Ectodermal cell (in vitro differentiated cells): Measurements from ENCODE around the gene ZYX.
"Not testable (repeated sequence)": the region's sequence is repeated elsewhere in the genome, so short reads cannot be mapped to it uniquely, and the experiment has no call there.

Experiments
- H3K27ac ChIP-seq: 2 replicates; pipeline ENCODE4 v1.7.0; 2013; ENCODE audit warnings: mild to moderate bottlenecking, low read depth, low read length; ENCODE audit not compliant: insufficient read depth, poor library complexity, severe bottlenecking
- H3K27me3 ChIP-seq: 2 replicates; pipeline ENCODE4 v1.7.0; 2013; ENCODE audit warnings: mild to moderate bottlenecking, low read length; ENCODE audit not compliant: insufficient read depth, control insufficient read depth, poor library complexity, severe bottlenecking
- H3K36me3 ChIP-seq: one replicate; pipeline ENCODE4 v1.7.0; 2013; ENCODE audit warnings: low read length; ENCODE audit not compliant: control insufficient read depth, insufficient read depth
- H3K4me1 ChIP-seq: one replicate; pipeline ENCODE4 v1.7.0; 2013; ENCODE audit warnings: low read length; ENCODE audit not compliant: control insufficient read depth, insufficient read depth
- H3K4me3 ChIP-seq: 2 replicates; pipeline ENCODE4 v1.7.0; 2013; ENCODE audit warnings: low read depth, low read length, control low read depth; ENCODE audit not compliant: insufficient read depth
- H3K9me3 ChIP-seq: 2 replicates; pipeline ENCODE4 v1.7.0; 2013; ENCODE audit warnings: mild to moderate bottlenecking, low read length, moderate library complexity; ENCODE audit not compliant: control insufficient read depth
- WGBS, 2 experiments: methylation state at CpG; one replicate each; pipeline ENCODE4 v1.1.7; 2013; ENCODE audit warnings: missing lambda C conversion rate in 2 of 2; 5-methylcytosine and 5-hydroxymethylcytosine counted together

The ZYX gene

GRCh38 chr7:143398616-143399015 lies 17.5 kb downstream of the ZYX start:
- Histone ChIP-seq H3K4me3 (no peak overlapping the region), H3K36me3 (no peaks in the 10 kb centered on the region), H3K27ac (no peak overlapping the region), H3K9me3 (no peaks in the 10 kb centered on the region), H3K27me3 (no peaks in the 10 kb centered on the region), H3K4me1 (no peaks in the 10 kb centered on the region)
- WGBS, 2 experiments: 91 to 95% methylated on average over 14 of the region's 14 CpGs

DNA sequence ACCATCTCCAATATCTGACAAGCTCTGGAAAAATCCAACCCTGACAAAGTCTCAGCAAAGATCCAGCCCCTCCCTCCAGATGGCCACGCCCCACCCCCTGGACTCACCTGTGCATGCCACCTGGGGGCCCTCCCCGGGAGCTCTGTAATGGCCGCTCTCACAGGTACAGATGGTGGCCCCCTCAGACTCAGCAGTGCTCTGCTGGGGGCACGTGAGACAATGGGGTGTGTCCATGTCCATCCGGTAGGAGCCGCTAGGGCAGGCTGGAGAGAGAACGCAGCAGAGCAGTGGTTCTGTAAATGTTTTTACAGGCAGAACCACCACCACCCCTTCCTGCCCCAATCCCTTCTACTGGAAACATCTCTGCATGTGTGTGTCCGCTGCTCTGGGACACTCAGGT lies 18.0 kb downstream of the ZYX start:
- H3K36me3 ChIP-seq: no peaks in the 10 kb centered on the region
- no peaks in the 10 kb centered on the region for H3K4me1 ChIP-seq
- no peaks in the 10 kb centered on the region for H3K27me3 ChIP-seq
- H3K9me3 ChIP-seq: no peaks in the 10 kb centered on the region
- WGBS, 2 experiments: 92 to 93% methylated on average over 8 of the region's 8 CpGs
- H3K27ac ChIP-seq: no peak overlapping the region
- H3K4me3 ChIP-seq: no peak overlapping the region

- Histone ChIP-seq H3K4me3 (no peak overlapping the region), H3K9me3 (no peaks in the 10 kb centered on the region), H3K27ac (no peak overlapping the region), H3K27me3 (no peaks in the 10 kb centered on the region), H3K36me3 (no peaks in the 10 kb centered on the region), H3K4me1 (no peaks in the 10 kb centered on the region)
- 95 to 97% methylated on average over 20 of the region's 20 CpGs for whole genome bisulfite sequencing, 2 experiments
These were observed 18.5 kb downstream of the ZYX start for GRCh38 chr7:143399642-143400041.

GRCh38 chr7:143401265-143401664 lies 20.1 kb downstream of the ZYX start:
- H3K27ac ChIP-seq: no peak overlapping the region
- WGBS, 2 experiments: 96% methylated on average over 12 of the region's 12 CpGs
- H3K36me3 ChIP-seq: no peaks in the 10 kb centered on the region
- no peak overlapping the region for H3K4me3 ChIP-seq
- H3K27me3 ChIP-seq: no peaks in the 10 kb centered on the region
- H3K4me1 ChIP-seq: no peaks in the 10 kb centered on the region
- H3K9me3 ChIP-seq: no peaks in the 10 kb centered on the region

DNA sequence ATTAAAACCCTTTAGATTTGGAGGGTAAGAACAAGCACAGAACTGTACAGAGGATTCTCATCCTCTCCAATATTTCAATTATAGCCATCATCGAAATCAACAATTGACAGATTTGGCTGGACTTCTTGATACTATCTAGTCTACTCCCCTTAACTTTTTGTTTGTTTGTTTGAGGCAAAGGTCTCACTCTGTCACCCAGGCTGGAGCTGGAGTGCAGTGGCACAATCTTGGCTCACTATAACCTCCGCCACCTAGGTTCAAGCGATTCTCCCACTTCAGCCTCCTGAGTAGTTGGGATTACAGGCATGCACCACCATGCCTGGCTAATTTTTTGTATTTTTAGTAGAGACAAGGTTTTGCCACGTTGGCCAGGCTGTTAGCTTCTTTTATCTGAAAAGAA lies 21.1 kb downstream of the ZYX start:
- WGBS, 2 experiments: 87 to 97% methylated on average over 3 to 4 of the region's 4 CpGs
- H3K9me3 ChIP-seq: not testable (repeated sequence)

GRCh38 chr7:143405173-143406001 lies 24.2 kb downstream of the ZYX start:
- WGBS, 2 experiments: 68 to 69% methylated on average over 9 of the region's 9 CpGs

More for the DNA sequence above, 21.1 kb downstream of the ZYX start:
- not testable (repeated sequence) for H3K4me1 ChIP-seq, H3K27me3 ChIP-seq, H3K4me3 ChIP-seq, H3K27ac ChIP-seq, H3K36me3 ChIP-seq

GRCh38 chr7:143406002-143406357 lies 24.8 kb downstream of the ZYX start:
- peaks cover 22% of the 10 kb centered on the region for H3K27me3 ChIP-seq
- H3K27ac ChIP-seq: no peak overlapping the region
- H3K4me3 ChIP-seq: no peak overlapping the region
- no peaks in the 10 kb centered on the region for H3K9me3 ChIP-seq
- H3K4me1 ChIP-seq: peaks cover 20% of the 10 kb centered on the region
- H3K36me3 ChIP-seq: no peaks in the 10 kb centered on the region
- WGBS, 2 experiments: 40 to 49% methylated on average over 3 of the region's 3 CpGs

More at GRCh38 chr7:143405173-143406001, 24.2 kb downstream of the ZYX start:
- Histone ChIP-seq H3K4me3 (no peak overlapping the region), H3K4me1 (peaks cover 17% of the 10 kb centered on the region), H3K36me3 (no peaks in the 10 kb centered on the region), H3K9me3 (no peaks in the 10 kb centered on the region), H3K27me3 (peaks cover 22% of the 10 kb centered on the region), H3K27ac (no peak overlapping the region)

GRCh38 chr7:143407287-143408251 lies 26.4 kb downstream of the ZYX start:
- Histone ChIP-seq H3K36me3 (no peaks in the 10 kb centered on the region), H3K4me1 (peaks cover 20% of the 10 kb centered on the region), H3K27me3 (peaks cover 22% of the 10 kb centered on the region), H3K4me3 (no peak overlapping the region), H3K27ac (no peak overlapping the region), H3K9me3 (no peaks in the 10 kb centered on the region)
- WGBS, 2 experiments: 31 to 32% methylated on average over 13 of the region's 13 CpGs

GRCh38 chr7:143408252-143408685 lies 27.1 kb downstream of the ZYX start:
- Histone ChIP-seq H3K4me3 (no peak overlapping the region), H3K4me1 (peaks cover 20% of the 10 kb centered on the region), H3K27ac (no peak overlapping the region), H3K36me3 (no peaks in the 10 kb centered on the region), H3K27me3 (peaks cover 22% of the 10 kb centered on the region), H3K9me3 (no peaks in the 10 kb centered on the region)
- 4 to 5% methylated on average over 20 of the region's 20 CpGs for WGBS, 2 experiments
